Glomerular endothelial cell (primary cell): ENCODE measurements around the gene CDH2. TPM values are rescaled to one million over a fixed set of nuclear protein-coding genes. Genes with fewer than 3 reads are reported as not detected.

Experiments used
- DNase-seq: peaks from one replicate; pipeline ENCODE4 v3.0.0-alpha.2; 2011; ENCODE audit warnings: low read depth, low spot score; ENCODE audit errors: extremely low read depth
- total RNA-seq: library from RNA; depleted of rRNA; stranded (reverse); fragments of >200 nt; gene quantifications from 2 replicates; pipeline ENCODE4 v1.2.3, GENCODE V29; 2015

CDH2 gene
- total RNA-seq, 1 donor from 2014 or later = 104 TPM

- DNase-seq = no peak
Measured at GRCh38 chr18:28004606-28005005, 172.3 kb downstream of the CDH2 start.

- no peak for DNase-seq
Measured at GRCh38 chr18:28003451-28003850, 173.5 kb downstream of the CDH2 start.

GRCh38 chr18:28002841-28003240 lies 174.1 kb downstream of the CDH2 start:
- DNase-seq = no peak

- no peak for DNase-seq
Measured at GRCh38 chr18:27996801-27997272, 180.1 kb downstream of the CDH2 start.

GRCh38 chr18:27995770-27996502 lies 181.0 kb downstream of the CDH2 start:
- no peak for DNase-seq

GRCh38 chr18:27994571-27994970 lies 182.4 kb downstream of the CDH2 start:
- no peak for DNase-seq

- DNase-seq = no peak
Measured at GRCh38 chr18:27991391-27991790, 185.5 kb downstream of the CDH2 start.

- no peak for DNase-seq
Measured at GRCh38 chr18:27985832-27986231, 191.1 kb downstream of the CDH2 start.

- DNase-seq = no peak
Measured at GRCh38 chr18:27983780-27984179, 193.2 kb downstream of the CDH2 start.

- DNase-seq = no peak
Measured at GRCh38 chr18:27976806-27977408, 200.0 kb downstream of the CDH2 start.

- DNase-seq = no peak
Measured at GRCh38 chr18:27970321-27970720, 206.6 kb downstream of the CDH2 start.

GRCh38 chr18:27969206-27969605 lies 207.7 kb downstream of the CDH2 start:
- DNase-seq = no peak

- DNase-seq = no peak
Measured at GRCh38 chr18:27967913-27968824, 208.8 kb downstream of the CDH2 start.

- no peak for DNase-seq
Measured at GRCh38 chr18:27966881-27967280, 210.0 kb downstream of the CDH2 start.

- DNase-seq = no peak
Measured at GRCh38 chr18:27964811-27965210, 212.1 kb downstream of the CDH2 start.

- no peak for DNase-seq
Measured at GRCh38 chr18:27959101-27959500, 217.8 kb downstream of the CDH2 start.

- no peak for DNase-seq
Measured at GRCh38 chr18:27956001-27956640, 220.8 kb downstream of the CDH2 start.

- no peak for DNase-seq
Measured at GRCh38 chr18:27954226-27954625, 222.7 kb downstream of the CDH2 start.

- DNase-seq = no peak
Measured at GRCh38 chr18:27952741-27953140, 224.2 kb downstream of the CDH2 start.

- DNase-seq = no peak
Measured at GRCh38 chr18:27950648-27951228, 226.2 kb downstream of the CDH2 start.

- DNase-seq = no peak
Measured at GRCh38 chr18:27948986-27949385, 227.9 kb downstream of the CDH2 start.
